GM06990 (cell line): ENCODE data around the gene TFDP2.

ENCODE experiments used
- DNase-seq: peaks from one replicate; pipeline ENCODE4 v3.0.0-alpha.2; 2011; ENCODE audit not compliant: insufficient read length; ENCODE audit errors: extremely low read depth
- H3K27me3 ChIP-seq: replicated peaks from 2 replicates; pipeline ENCODE4 v1.6.0; 2011; ENCODE audit warnings: low read length; ENCODE audit not compliant: control insufficient read depth, insufficient read depth
- H3K36me3 ChIP-seq: 2 replicates; pipeline ENCODE4 v1.5.1; 2011; ENCODE audit warnings: low read length; ENCODE audit not compliant: control insufficient read depth, insufficient read depth
- H3K4me3 ChIP-seq: replicated peaks from 2 replicates; pipeline ENCODE4 v1.5.1; 2011; ENCODE audit warnings: low read depth, mild to moderate bottlenecking, control low read depth, low read length
- CTCF ChIP-seq: IDR thresholded peaks from 2 replicates; pipeline ENCODE4 v1.5.1; 2011; ENCODE audit warnings: low read length, control low read depth, mild to moderate bottlenecking, inconsistent platforms; ENCODE audit not compliant: insufficient read depth, poor library complexity, severe bottlenecking

Gene TFDP2

GRCh38 chr3:141965471-141965870 lies 183.9 kb downstream of the TFDP2 start:
- no peaks in the 10 kb centered on the region for H3K27me3 ChIP-seq
- H3K36me3 ChIP-seq: peaks cover 2% of the 10 kb centered on the region; the same call in 1 of the 2 replicates
- no peak for DNase-seq
- no peak for TF ChIP-seq CTCF
- no peak overlapping the region for H3K4me3 ChIP-seq

- Histone ChIP-seq H3K36me3 (peaks cover 3% of the 10 kb centered on the region), H3K27me3 (no peaks in the 10 kb centered on the region), H3K4me3 (no peak overlapping the region)
- DNase-seq: no peak
- TF ChIP-seq CTCF: no peak
Observed at GRCh38 chr3:141963301-141963700, 186.0 kb downstream of the TFDP2 start.

DNA sequence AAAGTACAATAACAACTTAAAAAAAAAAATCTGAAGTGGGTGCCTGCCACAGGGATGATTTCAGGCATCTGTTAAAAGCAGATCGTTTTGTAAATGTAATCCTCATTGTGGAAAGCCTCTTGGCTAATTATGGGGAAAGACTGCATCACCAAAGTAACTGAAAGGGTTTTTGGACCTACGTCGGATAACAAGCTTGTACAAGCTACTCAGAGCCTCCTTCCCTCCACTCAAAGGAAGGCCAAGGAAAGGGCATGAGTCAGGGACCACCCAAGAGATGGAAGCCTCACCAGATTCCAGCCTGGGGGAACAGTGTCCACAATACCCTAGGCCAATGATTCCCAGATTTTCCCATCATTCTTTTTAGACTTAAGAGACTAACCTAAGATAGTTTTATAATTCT lies 188.6 kb downstream of the TFDP2 start:
- Histone ChIP-seq H3K4me3 (no peak overlapping the region), H3K36me3 (peaks cover 3% of the 10 kb centered on the region), H3K27me3 (no peaks in the 10 kb centered on the region)
- no peak for DNase-seq
- no peak for TF ChIP-seq CTCF

DNA sequence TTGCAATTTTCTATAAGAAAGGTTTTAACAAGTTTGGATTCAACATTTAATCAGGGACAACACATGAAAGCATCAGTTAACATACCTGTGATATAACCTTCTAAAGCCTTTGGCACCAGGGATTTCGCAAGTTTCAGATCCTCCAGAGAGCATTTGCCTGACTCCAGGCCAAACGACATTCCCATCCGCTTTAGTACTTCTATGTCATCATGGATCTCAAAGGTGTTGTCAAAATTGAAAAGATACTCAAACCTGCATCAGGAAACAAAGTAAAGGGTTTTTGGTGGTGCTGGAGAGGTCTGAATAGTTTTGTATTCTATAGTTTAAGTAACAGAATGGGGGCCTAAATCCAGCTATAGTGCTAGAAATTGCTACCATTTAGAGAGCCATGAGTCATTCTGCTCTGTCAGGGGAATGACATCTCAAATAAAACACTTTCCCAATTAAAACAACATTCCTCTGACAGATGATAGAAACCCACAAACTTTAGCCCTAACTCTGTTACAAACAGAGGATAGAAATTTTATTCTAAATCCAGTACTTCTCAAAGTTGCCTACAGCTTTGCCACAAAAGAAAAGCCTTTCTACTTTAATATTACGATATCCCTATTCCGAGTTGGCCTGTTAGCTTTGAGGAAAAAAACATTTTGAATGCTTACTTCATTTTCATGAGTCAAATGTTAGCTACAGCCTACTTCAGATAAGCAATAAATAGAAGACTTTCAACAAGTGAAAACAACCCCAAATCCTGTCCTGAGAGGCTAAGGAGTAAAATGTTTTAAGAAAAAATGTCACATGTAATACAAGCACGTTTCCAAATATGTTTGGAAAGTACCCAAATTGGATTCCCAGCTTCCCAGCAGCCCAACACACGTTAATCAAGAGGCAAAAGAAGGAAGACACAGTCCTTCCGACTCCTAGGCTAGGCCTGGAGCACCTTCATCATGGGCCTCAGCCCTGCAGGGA lies 189.5 kb downstream of the TFDP2 start:
- Histone ChIP-seq H3K36me3 (peaks cover 3% of the 10 kb centered on the region), H3K4me3 (no peak overlapping the region), H3K27me3 (no peaks in the 10 kb centered on the region)
- no peak for DNase-seq
- TF ChIP-seq CTCF: no peak

- DNase-seq: no peak
- Histone ChIP-seq H3K36me3 (peaks cover 3% of the 10 kb centered on the region), H3K27me3 (no peaks in the 10 kb centered on the region), H3K4me3 (no peak overlapping the region)
- TF ChIP-seq CTCF: no peak
Observed at GRCh38 chr3:141955175-141955574, 194.2 kb downstream of the TFDP2 start.
